Measurements from ENCODE around the gene LRFN4.

- TF ChIP-seq, protein P1, sequence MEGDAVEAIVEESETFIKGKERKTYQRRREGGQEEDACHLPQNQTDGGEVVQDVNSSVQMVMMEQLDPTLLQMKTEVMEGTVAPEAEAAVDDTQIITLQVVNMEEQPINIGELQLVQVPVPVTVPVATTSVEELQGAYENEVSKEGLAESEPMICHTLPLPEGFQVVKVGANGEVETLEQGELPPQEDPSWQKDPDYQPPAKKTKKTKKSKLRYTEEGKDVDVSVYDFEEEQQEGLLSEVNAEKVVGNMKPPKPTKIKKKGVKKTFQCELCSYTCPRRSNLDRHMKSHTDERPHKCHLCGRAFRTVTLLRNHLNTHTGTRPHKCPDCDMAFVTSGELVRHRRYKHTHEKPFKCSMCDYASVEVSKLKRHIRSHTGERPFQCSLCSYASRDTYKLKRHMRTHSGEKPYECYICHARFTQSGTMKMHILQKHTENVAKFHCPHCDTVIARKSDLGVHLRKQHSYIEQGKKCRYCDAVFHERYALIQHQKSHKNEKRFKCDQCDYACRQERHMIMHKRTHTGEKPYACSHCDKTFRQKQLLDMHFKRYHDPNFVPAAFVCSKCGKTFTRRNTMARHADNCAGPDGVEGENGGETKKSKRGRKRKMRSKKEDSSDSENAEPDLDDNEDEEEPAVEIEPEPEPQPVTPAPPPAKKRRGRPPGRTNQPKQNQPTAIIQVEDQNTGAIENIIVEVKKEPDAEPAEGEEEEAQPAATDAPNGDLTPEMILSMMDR (IDR thresholded peaks at IDR 0.05), result no peak
- no peak for TF ChIP-seq POLR2A (IDR thresholded peaks at IDR 0.05)
Observed at GRCh38 chr11:66880496-66881450, 23.9 kb downstream of the LRFN4 start.
